ES-I3 (cell line): ENCODE measurements around the gene FRY.

Source experiments
- H3K36me3 ChIP-seq: 2 replicates; pipeline ENCODE4 v1.6.1; 2013; ENCODE audit warnings: mild to moderate bottlenecking, low read length, control low read depth, moderate library complexity; ENCODE audit not compliant: insufficient read depth
- H3K4me1 ChIP-seq: 2 replicates; pipeline ENCODE4 v1.6.1; 2013; ENCODE audit warnings: mild to moderate bottlenecking, control low read depth, low read length; ENCODE audit not compliant: insufficient read depth
- H3K9ac ChIP-seq: 2 replicates; pipeline ENCODE4 v1.6.1; 2013; ENCODE audit warnings: low read depth, mild to moderate bottlenecking, low read length, moderate library complexity
- H3K9me3 ChIP-seq: 2 replicates; pipeline ENCODE4 v1.6.1; 2013; ENCODE audit warnings: mild to moderate bottlenecking, low read length, moderate library complexity; ENCODE audit not compliant: control insufficient read depth, insufficient read depth

The FRY gene

GRCh38 chr13:32245555-32245954 lies 214.0 kb downstream of the FRY start:
- no peaks in the 10 kb centered on the region for H3K36me3 ChIP-seq
- no peaks in the 10 kb centered on the region for H3K4me1 ChIP-seq
- no peaks in the 10 kb centered on the region for H3K9me3 ChIP-seq
- H3K9ac ChIP-seq = no peak overlapping the region

GRCh38 chr13:32246468-32246867 lies 214.9 kb downstream of the FRY start:
- H3K9ac ChIP-seq = no peak overlapping the region
- no peaks in the 10 kb centered on the region for H3K36me3 ChIP-seq
- H3K4me1 ChIP-seq = no peaks in the 10 kb centered on the region
- H3K9me3 ChIP-seq = no peaks in the 10 kb centered on the region

GRCh38 chr13:32247887-32248286 lies 216.3 kb downstream of the FRY start:
- Histone ChIP-seq H3K4me1 (no peaks in the 10 kb centered on the region), H3K9ac (no peak overlapping the region), H3K36me3 (no peaks in the 10 kb centered on the region), H3K9me3 (no peaks in the 10 kb centered on the region)

- H3K9me3 ChIP-seq = no peaks in the 10 kb centered on the region
- no peaks in the 10 kb centered on the region for H3K36me3 ChIP-seq
- H3K4me1 ChIP-seq = no peaks in the 10 kb centered on the region
- no peak overlapping the region for H3K9ac ChIP-seq
Measured at GRCh38 chr13:32248801-32249200, 217.2 kb downstream of the FRY start.

GRCh38 chr13:32252812-32253438 lies 221.4 kb downstream of the FRY start:
- Histone ChIP-seq H3K9ac (no peak overlapping the region), H3K36me3 (no peaks in the 10 kb centered on the region), H3K9me3 (no peaks in the 10 kb centered on the region), H3K4me1 (no peaks in the 10 kb centered on the region)

- H3K36me3 ChIP-seq = no peaks in the 10 kb centered on the region
- H3K9me3 ChIP-seq = no peaks in the 10 kb centered on the region
- no peak overlapping the region for H3K9ac ChIP-seq
- H3K4me1 ChIP-seq = no peaks in the 10 kb centered on the region
Measured at GRCh38 chr13:32253911-32254399, 222.4 kb downstream of the FRY start.

GRCh38 chr13:32254416-32254815 lies 222.8 kb downstream of the FRY start:
- no peak overlapping the region for H3K9ac ChIP-seq

GRCh38 chr13:32254916-32255723 lies 223.5 kb downstream of the FRY start:
- Histone ChIP-seq H3K4me1 (no peaks in the 10 kb centered on the region), H3K9me3 (no peaks in the 10 kb centered on the region), H3K36me3 (no peaks in the 10 kb centered on the region), H3K9ac (no peak overlapping the region)

More at GRCh38 chr13:32254416-32254815, 222.8 kb downstream of the FRY start:
- H3K4me1 ChIP-seq = no peaks in the 10 kb centered on the region
- H3K36me3 ChIP-seq = no peaks in the 10 kb centered on the region
- H3K9me3 ChIP-seq = no peaks in the 10 kb centered on the region

- H3K9ac ChIP-seq = no peak overlapping the region
Measured at GRCh38 chr13:32255724-32256109, 224.1 kb downstream of the FRY start.

GRCh38 chr13:32256243-32256642 lies 224.7 kb downstream of the FRY start:
- H3K4me1 ChIP-seq = no peaks in the 10 kb centered on the region
- H3K9me3 ChIP-seq = no peaks in the 10 kb centered on the region
- no peak overlapping the region for H3K9ac ChIP-seq
- no peaks in the 10 kb centered on the region for H3K36me3 ChIP-seq

More at GRCh38 chr13:32255724-32256109, 224.1 kb downstream of the FRY start:
- H3K36me3 ChIP-seq = no peaks in the 10 kb centered on the region
- H3K4me1 ChIP-seq = no peaks in the 10 kb centered on the region
- H3K9me3 ChIP-seq = no peaks in the 10 kb centered on the region

GRCh38 chr13:32257649-32258048 lies 226.1 kb downstream of the FRY start:
- Histone ChIP-seq H3K36me3 (no peaks in the 10 kb centered on the region), H3K9ac (no peak overlapping the region), H3K9me3 (no peaks in the 10 kb centered on the region), H3K4me1 (no peaks in the 10 kb centered on the region)

- no peaks in the 10 kb centered on the region for H3K36me3 ChIP-seq
- H3K4me1 ChIP-seq = no peaks in the 10 kb centered on the region
Measured at GRCh38 chr13:32259116-32259515, 227.5 kb downstream of the FRY start.

GRCh38 chr13:32261567-32261966 lies 230.0 kb downstream of the FRY start:
- Histone ChIP-seq H3K36me3 (no peaks in the 10 kb centered on the region), H3K9ac (no peak overlapping the region), H3K4me1 (no peaks in the 10 kb centered on the region), H3K9me3 (no peaks in the 10 kb centered on the region)

More at GRCh38 chr13:32259116-32259515, 227.5 kb downstream of the FRY start:
- Histone ChIP-seq H3K9ac (no peak overlapping the region), H3K9me3 (no peaks in the 10 kb centered on the region)

- H3K36me3 ChIP-seq = no peaks in the 10 kb centered on the region
Measured at GRCh38 chr13:32262165-32262564, 230.6 kb downstream of the FRY start.

GRCh38 chr13:32262619-32263018 lies 231.0 kb downstream of the FRY start:
- H3K9ac ChIP-seq = no peak overlapping the region
- H3K36me3 ChIP-seq = no peaks in the 10 kb centered on the region
- no peaks in the 10 kb centered on the region for H3K9me3 ChIP-seq
- H3K4me1 ChIP-seq = no peaks in the 10 kb centered on the region

More at GRCh38 chr13:32262165-32262564, 230.6 kb downstream of the FRY start:
- Histone ChIP-seq H3K9me3 (no peaks in the 10 kb centered on the region), H3K4me1 (no peaks in the 10 kb centered on the region), H3K9ac (no peak overlapping the region)
